HepG2 (cell line): ENCODE measurements around the gene ARPC3. TPM values are rescaled to one million over a fixed set of nuclear protein-coding genes. Genes with fewer than 3 reads are reported as not detected.

ENCODE experiments used
- ATF7 ChIP-seq, 2 experiments: fragments of 450-650 bp in 1 of 2; sonication (generic) in 1 of 2; formaldehyde crosslinking in 1 of 2; IDR thresholded peaks; 2 replicates each; pipeline versions ENCODE4 v1.4.0 to v1.6.1; 2016 to 2020; ENCODE audit warnings: antibody characterized with exemption in 1 of 2, mild to moderate bottlenecking in 1 of 2, missing genetic modification reagents in 1 of 2
- GATAD2A ChIP-seq: IDR thresholded peaks from 2 replicates; pipeline ENCODE4 v1.6.1; 2016
- GPBP1L1 ChIP-seq: sonication (generic); formaldehyde crosslinking; IDR thresholded peaks from 2 replicates; pipeline ENCODE4 v1.5.0; 2020; ENCODE audit warnings: mild to moderate bottlenecking, missing genetic modification reagents
- HNRNPLL ChIP-seq: fragments of 200-400 bp; formaldehyde crosslinking; IDR thresholded peaks from 2 replicates; pipeline ENCODE4 v1.6.1; 2017; ENCODE audit warnings: mild to moderate bottlenecking, low read depth, low read length; ENCODE audit not compliant: poor library complexity, severe bottlenecking
- NFE2L2 ChIP-seq: fragments of 150-350 bp; IDR thresholded peaks from 2 replicates; pipeline ENCODE4 v1.6.1; 2014; ENCODE audit warnings: low read length
- NFYB ChIP-seq: sonication (generic); formaldehyde crosslinking; IDR thresholded peaks from 2 replicates; pipeline ENCODE4 v1.4.0; 2020; ENCODE audit warnings: missing genetic modification reagents
- PPARG ChIP-seq: conservative IDR thresholded peaks from 2 replicates; pipeline ENCODE4 v1.6.1; 2016; ENCODE audit warnings: missing biosample characterization, missing genetic modification reagents
- REST ChIP-seq, 2 experiments: IDR thresholded peaks; 2 replicates each; pipeline ENCODE4 v1.6.1; 2011 to 2012; ENCODE audit warnings: low read length in 2 of 2, borderline replicate concordance in 1 of 2, low read depth in 1 of 2, mild to moderate bottlenecking in 1 of 2, moderate library complexity in 1 of 2
- RNF2 ChIP-seq: fragments of 450-650 bp; conservative IDR thresholded peaks from 2 replicates; pipeline ENCODE4 v1.6.1; 2016; ENCODE audit warnings: low read depth
- SKI ChIP-seq: fragments of 450-650 bp; IDR thresholded peaks from one replicate; pipeline ENCODE4 v1.6.1; 2018; ENCODE audit warnings: mild to moderate bottlenecking; ENCODE audit not compliant: partially characterized antibody
- SNRNP70 ChIP-seq: fragments of 200-400 bp; formaldehyde crosslinking; IDR thresholded peaks from 2 replicates; pipeline ENCODE4 v1.6.1; 2017; ENCODE audit warnings: mild to moderate bottlenecking, low read depth, low read length, moderate library complexity
- SOX6 ChIP-seq, 2 experiments: fragments of 450-650 bp in 1 of 2; sonication (generic) in 1 of 2; formaldehyde crosslinking in 1 of 2; IDR thresholded peaks; 2 replicates each; pipeline versions ENCODE4 v1.4.0 to v1.6.1; 2017 to 2020; ENCODE audit warnings: antibody characterized with exemption in 1 of 2, mild to moderate bottlenecking in 1 of 2, missing genetic modification reagents in 1 of 2
- TFDP1 ChIP-seq: IDR thresholded peaks from 2 replicates; pipeline ENCODE4 v1.6.1; 2016; ENCODE audit warnings: missing compliant biosample characterization, missing genetic modification reagents, borderline replicate concordance
- ZBTB2 ChIP-seq: sonication (generic); formaldehyde crosslinking; IDR thresholded peaks from 2 replicates; pipeline ENCODE4 v1.8.0; 2022; ENCODE audit warnings: low read depth, missing genetic modification reagents
- ZBTB21 ChIP-seq: sonication (generic); formaldehyde crosslinking; IDR thresholded peaks from 2 replicates; pipeline ENCODE4 v1.4.0; 2020; ENCODE audit warnings: missing genetic modification reagents
- ZNF430 ChIP-seq: sonication (generic); formaldehyde crosslinking; IDR thresholded peaks from 2 replicates; pipeline ENCODE4 v1.9.0; 2021; ENCODE audit warnings: mild to moderate bottlenecking, missing genetic modification reagents
- ZNF549 ChIP-seq: sonication (generic); formaldehyde crosslinking; IDR thresholded peaks from 2 replicates; pipeline ENCODE4 v1.5.0; 2020; ENCODE audit warnings: missing genetic modification reagents
- ZNF720 ChIP-seq: sonication (generic); formaldehyde crosslinking; IDR thresholded peaks from 2 replicates; pipeline ENCODE4 v1.4.0; 2020; ENCODE audit warnings: missing genetic modification reagents
- ZNF792 ChIP-seq: IDR thresholded peaks from 2 replicates; pipeline ENCODE4 v1.6.1; 2016
- ZNF83 ChIP-seq: sonication (generic); formaldehyde crosslinking; IDR thresholded peaks from 2 replicates; pipeline ENCODE4 v1.4.0; 2020; ENCODE audit warnings: missing genetic modification reagents, mild to moderate bottlenecking, borderline replicate concordance
- polyA plus RNA-seq, 8 experiments: library from polyadenylated mRNA; depleted of rRNA in 3 of 8; stranded (reverse) in 7 of 8; unstranded in 1 of 8; fragments of >200 nt; fragmentation: Illumina TruSeq in 4 of 8; extraction: Trizol in 4 of 8; gene quantifications; 2 replicates each; pipeline versions ENCODE4 v1.2.1 to v1.2.3, GENCODE V29; 2011 to 2016; ENCODE audit warnings: low read depth in 4 of 8, missing spikeins in 1 of 8, mixed read lengths in 1 of 8; ENCODE audit not compliant: insufficient read depth in 1 of 8
- total RNA-seq, 5 experiments: library from RNA; depleted of rRNA; stranded (reverse); fragments of >200 nt; fragmentation: Illumina TruSeq; extraction: Trizol; gene quantifications; 2 replicates each; pipeline ENCODE4 v1.2.3, GENCODE V29; 2016; ENCODE audit warnings: low read depth in 1 of 5

ARPC3 gene
- total and polyA plus RNA-seq, 2 of the 13 experiments (the other 11 are each of a cell fraction or from before 2014, with no cell fraction given), result 32.7 to 234 TPM

- no peak for TF ChIP-seq ATF7 (IDR thresholded peaks at IDR 0.05)
- TF ChIP-seq ATF7 (CRISPR knock-in tag; IDR thresholded peaks at IDR 0.05), result no peak; the same call in none of the 2 replicates
- TF ChIP-seq NFYB (CRISPR knock-in tag), result peak; percentile 85
- no peak for TF ChIP-seq NFE2L2
- peak; percentile 51; the same call in 1 of the 2 replicates for TF ChIP-seq ZBTB2 (CRISPR knock-in tag)
- TF ChIP-seq SNRNP70, result no peak
- 0 out of 4 replicates have a peak, but pooled peaks of 1 of the 2 experiments have one; percentile 30 for TF ChIP-seq REST (IDR thresholded peaks at IDR 0.05; ENCODE audit: borderline replicate concordance in 1 of 2, low read depth in 1 of 2, low read length in 2 of 2)
- peak; percentile 68 for TF ChIP-seq GATAD2A
- TF ChIP-seq ZNF792, result no peak; the same call in 1 of the 2 replicates
- TF ChIP-seq SOX6 (IDR thresholded peaks at IDR 0.05), result no peak
- TF ChIP-seq SOX6 (CRISPR knock-in tag; IDR thresholded peaks at IDR 0.05), result 0 out of 2 replicates have a peak, but pooled peaks have one; percentile 30
- no peak for TF ChIP-seq ZNF430 (CRISPR knock-in tag)
- TF ChIP-seq SKI, result no peak
- TF ChIP-seq PPARG (CRISPR knock-in tag), result no peak
- TF ChIP-seq RNF2, result no peak
- TF ChIP-seq ZNF720 (CRISPR knock-in tag), result no peak
- TF ChIP-seq TFDP1 (CRISPR knock-in tag), result peak; percentile 92
- TF ChIP-seq ZBTB21, result no peak
- TF ChIP-seq ZNF83, result no peak
- peak; percentile 90 for TF ChIP-seq HNRNPLL
- TF ChIP-seq ZNF549, result no peak
- TF ChIP-seq GPBP1L1 (CRISPR knock-in tag), result no peak
These were observed 18.3 kb upstream of the ARPC3 start, which contains the start of the genes FAM216A and GPN3 (continued) for GRCh38 chr12:110468214-110469048.
